ENCODE data around the gene PTPRE.

PTPRE gene

DNA sequence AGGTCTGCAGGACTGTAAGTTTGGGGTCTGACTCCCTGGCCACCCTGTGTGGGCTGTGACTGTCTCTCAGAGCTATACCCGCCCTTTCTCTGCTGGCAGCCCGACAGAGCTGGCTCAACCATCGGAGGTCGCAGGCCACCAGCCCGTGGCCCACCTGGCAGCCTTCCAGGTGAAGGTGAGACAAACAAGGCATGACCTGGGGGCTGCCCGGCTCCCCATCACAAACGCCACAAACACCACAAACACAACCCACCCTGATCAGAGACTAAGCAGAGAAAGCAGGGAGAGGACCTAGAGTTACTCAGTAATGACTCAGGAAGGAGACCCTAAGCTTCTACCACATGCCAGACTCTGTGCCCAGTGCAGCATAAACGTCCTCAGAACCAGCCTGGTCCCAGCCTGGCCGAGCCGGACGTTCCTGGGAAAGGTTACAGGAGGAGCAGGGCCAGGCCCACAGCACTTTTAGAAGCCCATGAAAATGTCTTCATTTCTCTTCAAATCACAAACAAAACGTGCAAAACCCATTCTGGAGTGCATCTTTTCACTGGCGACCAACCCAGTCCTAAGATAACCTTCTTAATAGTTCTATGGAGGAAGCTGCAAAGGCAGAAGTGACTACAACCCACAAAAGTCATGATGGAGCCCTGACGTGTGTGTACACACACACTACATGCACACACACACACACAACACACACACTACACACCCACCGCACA, 152.5 kb downstream of the PTPRE start:
- no peak for ATAC-seq

DNA sequence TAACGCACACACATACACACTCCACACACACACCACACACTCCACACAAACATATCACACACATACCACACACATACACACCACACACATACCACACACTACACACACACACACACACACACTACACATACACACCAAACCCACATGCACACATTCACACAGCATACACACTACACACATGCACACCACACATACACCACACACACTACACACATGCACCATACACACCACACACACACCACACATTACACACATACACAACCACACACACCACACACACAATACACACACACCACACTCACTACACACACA, 153.0 kb downstream of the PTPRE start:
- no peak for TF ChIP-seq ZFP3 (CRISPR knock-in tag; IDR thresholded peaks at IDR 0.05)
- no peak for TF ChIP-seq TOX (CRISPR knock-in tag; IDR thresholded peaks at IDR 0.05; ENCODE audit: borderline replicate concordance)
- TF ChIP-seq PPARA (CRISPR knock-in tag; IDR thresholded peaks at IDR 0.05; ENCODE audit: borderline replicate concordance) = no peak
- TF ChIP-seq, protein P1, sequence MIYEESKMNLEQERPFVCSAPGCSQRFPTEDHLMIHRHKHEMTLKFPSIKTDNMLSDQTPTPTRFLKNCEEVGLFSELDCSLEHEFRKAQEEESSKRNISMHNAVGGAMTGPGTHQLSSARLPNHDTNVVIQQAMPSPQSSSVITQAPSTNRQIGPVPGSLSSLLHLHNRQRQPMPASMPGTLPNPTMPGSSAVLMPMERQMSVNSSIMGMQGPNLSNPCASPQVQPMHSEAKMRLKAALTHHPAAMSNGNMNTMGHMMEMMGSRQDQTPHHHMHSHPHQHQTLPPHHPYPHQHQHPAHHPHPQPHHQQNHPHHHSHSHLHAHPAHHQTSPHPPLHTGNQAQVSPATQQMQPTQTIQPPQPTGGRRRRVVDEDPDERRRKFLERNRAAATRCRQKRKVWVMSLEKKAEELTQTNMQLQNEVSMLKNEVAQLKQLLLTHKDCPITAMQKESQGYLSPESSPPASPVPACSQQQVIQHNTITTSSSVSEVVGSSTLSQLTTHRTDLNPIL (CRISPR knock-in tag; IDR thresholded peaks at IDR 0.05; ENCODE audit: low read depth) = no peak
- no peak for TF ChIP-seq SNAI2 (CRISPR knock-in tag; IDR thresholded peaks at IDR 0.05)
- TF ChIP-seq ISL1 (CRISPR knock-in tag; IDR thresholded peaks at IDR 0.05) = no peak
- TF ChIP-seq, protein P2, sequence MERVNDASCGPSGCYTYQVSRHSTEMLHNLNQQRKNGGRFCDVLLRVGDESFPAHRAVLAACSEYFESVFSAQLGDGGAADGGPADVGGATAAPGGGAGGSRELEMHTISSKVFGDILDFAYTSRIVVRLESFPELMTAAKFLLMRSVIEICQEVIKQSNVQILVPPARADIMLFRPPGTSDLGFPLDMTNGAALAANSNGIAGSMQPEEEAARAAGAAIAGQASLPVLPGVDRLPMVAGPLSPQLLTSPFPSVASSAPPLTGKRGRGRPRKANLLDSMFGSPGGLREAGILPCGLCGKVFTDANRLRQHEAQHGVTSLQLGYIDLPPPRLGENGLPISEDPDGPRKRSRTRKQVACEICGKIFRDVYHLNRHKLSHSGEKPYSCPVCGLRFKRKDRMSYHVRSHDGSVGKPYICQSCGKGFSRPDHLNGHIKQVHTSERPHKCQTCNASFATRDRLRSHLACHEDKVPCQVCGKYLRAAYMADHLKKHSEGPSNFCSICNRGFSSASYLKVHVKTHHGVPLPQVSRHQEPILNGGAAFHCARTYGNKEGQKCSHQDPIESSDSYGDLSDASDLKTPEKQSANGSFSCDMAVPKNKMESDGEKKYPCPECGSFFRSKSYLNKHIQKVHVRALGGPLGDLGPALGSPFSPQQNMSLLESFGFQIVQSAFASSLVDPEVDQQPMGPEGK (CRISPR knock-in tag; IDR thresholded peaks at IDR 0.05; ENCODE audit: borderline replicate concordance) = no peak
- TF ChIP-seq RARB (CRISPR knock-in tag; IDR thresholded peaks at IDR 0.05) = no peak
- TF ChIP-seq, protein P3, sequence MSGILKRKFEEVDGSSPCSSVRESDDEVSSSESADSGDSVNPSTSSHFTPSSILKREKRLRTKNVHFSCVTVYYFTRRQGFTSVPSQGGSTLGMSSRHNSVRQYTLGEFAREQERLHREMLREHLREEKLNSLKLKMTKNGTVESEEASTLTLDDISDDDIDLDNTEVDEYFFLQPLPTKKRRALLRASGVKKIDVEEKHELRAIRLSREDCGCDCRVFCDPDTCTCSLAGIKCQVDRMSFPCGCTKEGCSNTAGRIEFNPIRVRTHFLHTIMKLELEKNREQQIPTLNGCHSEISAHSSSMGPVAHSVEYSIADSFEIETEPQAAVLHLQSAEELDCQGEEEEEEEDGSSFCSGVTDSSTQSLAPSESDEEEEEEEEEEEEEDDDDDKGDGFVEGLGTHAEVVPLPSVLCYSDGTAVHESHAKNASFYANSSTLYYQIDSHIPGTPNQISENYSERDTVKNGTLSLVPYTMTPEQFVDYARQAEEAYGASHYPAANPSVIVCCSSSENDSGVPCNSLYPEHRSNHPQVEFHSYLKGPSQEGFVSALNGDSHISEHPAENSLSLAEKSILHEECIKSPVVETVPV (CRISPR knock-in tag; IDR thresholded peaks at IDR 0.05) = no peak
- no peak for TF ChIP-seq ZNF565 (CRISPR knock-in tag; conservative IDR thresholded peaks at IDR 0.05; ENCODE audit: low read depth)
- no peak for TF ChIP-seq BACH2 (CRISPR knock-in tag; IDR thresholded peaks at IDR 0.05; ENCODE audit: borderline replicate concordance)
- no peak for TF ChIP-seq CSDC2 (CRISPR knock-in tag; IDR thresholded peaks at IDR 0.05)
- ATAC-seq = no peak

More for the DNA sequence above, 152.5 kb downstream of the PTPRE start:
- TF ChIP-seq ISL1 (CRISPR knock-in tag; IDR thresholded peaks at IDR 0.05) (no peak), BACH2 (CRISPR knock-in tag; IDR thresholded peaks at IDR 0.05; ENCODE audit: borderline replicate concordance) (no peak), TCF4 (CRISPR knock-in tag; IDR thresholded peaks at IDR 0.05; ENCODE audit: borderline replicate concordance) (no peak), ZNF8 (CRISPR knock-in tag; IDR thresholded peaks at IDR 0.05) (no peak), ESRRG (CRISPR knock-in tag; IDR thresholded peaks at IDR 0.05) (no peak), ZNF565 (CRISPR knock-in tag; conservative IDR thresholded peaks at IDR 0.05; ENCODE audit: low read depth) (no peak), RARB (CRISPR knock-in tag; IDR thresholded peaks at IDR 0.05) (no peak), PPARA (CRISPR knock-in tag; IDR thresholded peaks at IDR 0.05; ENCODE audit: borderline replicate concordance) (no peak), CSDC2 (CRISPR knock-in tag; IDR thresholded peaks at IDR 0.05) (no peak)
- TF ChIP-seq, protein P4, sequence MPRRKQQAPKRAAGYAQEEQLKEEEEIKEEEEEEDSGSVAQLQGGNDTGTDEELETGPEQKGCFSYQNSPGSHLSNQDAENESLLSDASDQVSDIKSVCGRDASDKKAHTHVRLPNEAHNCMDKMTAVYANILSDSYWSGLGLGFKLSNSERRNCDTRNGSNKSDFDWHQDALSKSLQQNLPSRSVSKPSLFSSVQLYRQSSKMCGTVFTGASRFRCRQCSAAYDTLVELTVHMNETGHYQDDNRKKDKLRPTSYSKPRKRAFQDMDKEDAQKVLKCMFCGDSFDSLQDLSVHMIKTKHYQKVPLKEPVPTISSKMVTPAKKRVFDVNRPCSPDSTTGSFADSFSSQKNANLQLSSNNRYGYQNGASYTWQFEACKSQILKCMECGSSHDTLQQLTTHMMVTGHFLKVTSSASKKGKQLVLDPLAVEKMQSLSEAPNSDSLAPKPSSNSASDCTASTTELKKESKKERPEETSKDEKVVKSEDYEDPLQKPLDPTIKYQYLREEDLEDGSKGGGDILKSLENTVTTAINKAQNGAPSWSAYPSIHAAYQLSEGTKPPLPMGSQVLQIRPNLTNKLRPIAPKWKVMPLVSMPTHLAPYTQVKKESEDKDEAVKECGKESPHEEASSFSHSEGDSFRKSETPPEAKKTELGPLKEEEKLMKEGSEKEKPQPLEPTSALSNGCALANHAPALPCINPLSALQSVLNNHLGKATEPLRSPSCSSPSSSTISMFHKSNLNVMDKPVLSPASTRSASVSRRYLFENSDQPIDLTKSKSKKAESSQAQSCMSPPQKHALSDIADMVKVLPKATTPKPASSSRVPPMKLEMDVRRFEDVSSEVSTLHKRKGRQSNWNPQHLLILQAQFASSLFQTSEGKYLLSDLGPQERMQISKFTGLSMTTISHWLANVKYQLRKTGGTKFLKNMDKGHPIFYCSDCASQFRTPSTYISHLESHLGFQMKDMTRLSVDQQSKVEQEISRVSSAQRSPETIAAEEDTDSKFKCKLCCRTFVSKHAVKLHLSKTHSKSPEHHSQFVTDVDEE (CRISPR knock-in tag; IDR thresholded peaks at IDR 0.05) = no peak
- TF ChIP-seq, protein P3 (CRISPR knock-in tag; IDR thresholded peaks at IDR 0.05) = no peak

DNA sequence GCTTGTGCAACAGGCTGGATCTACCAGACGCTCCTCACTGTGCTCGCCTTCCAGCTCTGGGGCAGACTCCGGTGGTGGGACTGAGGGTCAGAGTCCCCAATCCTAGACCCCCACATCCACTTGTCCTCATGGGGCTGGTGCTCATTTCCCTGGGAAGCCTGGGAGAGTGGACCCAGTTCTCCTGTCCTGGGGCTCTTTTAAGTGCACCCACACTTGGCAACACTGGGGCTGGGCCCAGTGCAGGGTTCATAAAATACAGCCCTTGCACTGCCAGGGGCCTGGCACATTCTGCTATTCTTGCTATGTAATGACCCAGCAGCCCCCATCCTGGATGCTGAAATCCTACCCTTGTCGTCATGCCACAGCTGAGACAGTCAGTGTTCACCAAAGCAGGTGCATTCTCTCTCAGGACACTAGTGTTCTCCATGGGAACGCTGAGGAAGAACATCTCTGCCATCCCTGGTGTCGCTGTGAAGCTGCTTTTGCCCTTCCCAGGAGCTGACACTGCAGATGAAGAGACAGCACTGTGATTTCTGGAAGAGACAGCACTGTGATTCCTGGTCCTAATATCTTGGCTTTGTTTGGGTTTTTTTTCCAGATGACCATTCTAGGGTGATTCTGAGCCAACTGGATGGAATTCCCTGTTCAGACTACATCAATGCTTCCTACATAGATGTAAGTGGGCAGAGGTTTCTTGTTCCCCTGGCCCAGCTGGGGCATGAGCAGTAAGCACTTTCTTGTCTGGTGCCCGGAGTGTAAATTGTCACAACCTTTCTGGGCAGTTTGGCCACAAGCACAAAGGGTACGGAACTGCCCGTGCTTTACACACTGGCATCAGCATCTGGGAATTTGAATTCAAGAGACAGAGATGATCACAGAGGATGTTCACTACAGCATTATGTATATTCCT, 153.7 kb downstream of the PTPRE start:
- ATAC-seq = no peak
- TF ChIP-seq BACH2 (CRISPR knock-in tag; IDR thresholded peaks at IDR 0.05; ENCODE audit: borderline replicate concordance) (no peak), CSDC2 (CRISPR knock-in tag; IDR thresholded peaks at IDR 0.05) (no peak), OSR1 (CRISPR knock-in tag; IDR thresholded peaks at IDR 0.05) (no peak), ZC3H10 (CRISPR knock-in tag; IDR thresholded peaks at IDR 0.05) (no peak), TCF4 (CRISPR knock-in tag; IDR thresholded peaks at IDR 0.05; ENCODE audit: borderline replicate concordance) (no peak), GLIS3 (CRISPR knock-in tag; IDR thresholded peaks at IDR 0.05) (no peak), ZNF8 (CRISPR knock-in tag; IDR thresholded peaks at IDR 0.05) (no peak), RARB (CRISPR knock-in tag; IDR thresholded peaks at IDR 0.05) (no peak)
- TF ChIP-seq, protein P4 (CRISPR knock-in tag; IDR thresholded peaks at IDR 0.05) = no peak
- TF ChIP-seq, protein P5, sequence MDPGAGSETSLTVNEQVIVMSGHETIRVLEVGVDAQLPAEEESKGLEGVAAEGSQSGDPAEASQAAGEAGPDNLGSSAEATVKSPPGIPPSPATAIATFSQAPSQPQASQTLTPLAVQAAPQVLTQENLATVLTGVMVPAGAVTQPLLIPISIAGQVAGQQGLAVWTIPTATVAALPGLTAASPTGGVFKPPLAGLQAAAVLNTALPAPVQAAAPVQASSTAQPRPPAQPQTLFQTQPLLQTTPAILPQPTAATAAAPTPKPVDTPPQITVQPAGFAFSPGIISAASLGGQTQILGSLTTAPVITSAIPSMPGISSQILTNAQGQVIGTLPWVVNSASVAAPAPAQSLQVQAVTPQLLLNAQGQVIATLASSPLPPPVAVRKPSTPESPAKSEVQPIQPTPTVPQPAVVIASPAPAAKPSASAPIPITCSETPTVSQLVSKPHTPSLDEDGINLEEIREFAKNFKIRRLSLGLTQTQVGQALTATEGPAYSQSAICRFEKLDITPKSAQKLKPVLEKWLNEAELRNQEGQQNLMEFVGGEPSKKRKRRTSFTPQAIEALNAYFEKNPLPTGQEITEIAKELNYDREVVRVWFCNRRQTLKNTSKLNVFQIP (CRISPR knock-in tag; IDR thresholded peaks at IDR 0.05; ENCODE audit: borderline replicate concordance, low read depth) = no peak

All from SK-N-SH treated with all-trans-retinoic acid at 6 μM for 48 hours (cell line).